Stimulated activated CD4-positive, alpha-beta T cell treated with anti-CD3 and anti-CD28 coated beads, TNF-alpha, amount 100 ng/mL, for 24 hours (primary cell): ENCODE results near the gene THY1.
"Not testable (repeated sequence)": the region's sequence is repeated elsewhere in the genome, so short reads cannot be mapped to it uniquely, and the experiment has no call there.

Experiments used
- DNase-seq, 3 experiments: peaks; one replicate each; pipeline ENCODE4 v3.0.0-alpha.2; 2020; ENCODE audit warnings: low read depth in 3 of 3

THY1 gene

DNA sequence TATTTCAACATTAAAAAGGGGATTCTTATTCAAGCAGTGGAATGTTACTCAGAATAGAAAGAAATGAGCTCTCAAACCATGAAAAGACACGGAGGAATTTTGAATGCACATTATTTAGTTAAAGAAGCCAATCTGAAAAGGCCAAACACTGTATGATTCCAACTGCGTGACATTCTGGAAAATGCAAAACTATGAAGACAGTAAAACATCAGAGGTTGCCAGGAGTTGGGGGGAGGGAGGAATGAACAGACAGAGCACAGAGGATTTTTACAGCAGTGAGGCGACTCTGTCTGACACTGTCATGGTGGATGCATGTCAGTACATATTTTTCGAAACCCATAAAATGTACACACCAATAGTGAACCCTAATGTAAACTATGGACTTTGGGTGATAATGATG is 22.9 kb upstream of the THY1 start:
- DNase-seq, result no peak

DNA sequence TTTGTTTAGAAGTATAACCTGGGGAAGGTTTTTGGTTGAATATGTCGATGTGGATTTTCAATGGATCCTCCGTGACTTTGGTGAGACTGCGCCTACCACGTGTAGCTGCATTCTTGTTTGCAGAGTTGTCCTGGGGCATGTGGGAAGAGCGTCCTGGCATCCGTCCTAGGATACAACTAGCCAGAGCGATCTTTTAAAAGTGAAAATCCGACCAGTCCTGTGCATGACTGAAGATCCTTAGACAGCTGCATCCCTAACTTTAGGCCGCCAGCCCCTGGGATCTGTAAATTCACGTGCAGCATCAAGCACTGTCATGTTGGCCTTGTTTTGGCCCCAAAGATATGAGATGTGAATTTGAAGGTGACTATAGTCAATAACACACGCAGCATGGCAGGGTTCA is 22.4 kb upstream of the THY1 start:
- DNase-seq, result no peak

DNA sequence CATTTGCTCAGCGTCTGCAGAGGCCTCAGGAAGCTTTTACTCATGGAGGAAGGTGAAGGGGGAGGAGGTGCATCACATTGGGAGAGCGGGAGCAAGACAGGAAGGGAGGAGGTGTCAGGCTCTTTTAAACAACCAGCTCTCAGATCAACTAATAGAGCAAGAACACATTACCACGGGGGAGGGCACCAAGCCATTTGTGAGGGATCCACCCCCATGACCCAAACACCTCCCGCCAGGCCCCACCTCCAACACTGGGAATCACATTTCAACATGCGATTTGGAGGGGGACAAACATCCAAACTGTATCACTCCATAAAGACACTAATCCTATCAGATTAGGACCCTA is 18.9 kb upstream of the THY1 start:
- DNase-seq, result no peak

GRCh38 chr11:119438599-119438998 is 15.6 kb upstream of the THY1 start:
- DNase-seq, result no peak

- DNase-seq, result not testable (repeated sequence)
Observed at GRCh38 chr11:119437521-119437920, 14.5 kb upstream of the THY1 start.

DNA sequence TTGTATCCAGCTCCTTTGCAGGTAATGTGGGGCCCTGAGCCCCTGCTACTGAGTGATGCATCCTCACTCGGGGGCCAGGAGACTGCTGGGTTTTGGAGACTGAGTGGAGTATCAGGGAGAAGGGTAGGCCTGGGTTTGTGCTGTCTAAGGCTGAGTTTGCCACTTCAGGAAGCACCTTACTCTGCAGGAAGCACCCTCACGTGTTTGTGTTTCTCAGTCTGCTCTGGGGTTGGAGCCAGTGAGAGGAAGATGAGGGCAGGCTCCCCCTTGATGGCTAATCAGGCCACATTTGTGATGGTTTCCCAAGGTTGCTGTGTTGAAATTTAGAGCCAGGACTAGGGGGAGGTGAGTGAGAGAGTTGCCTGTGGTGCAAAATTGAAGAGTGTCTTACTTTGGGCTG is 13.7 kb upstream of the THY1 start:
- DNase-seq, result no peak

DNA sequence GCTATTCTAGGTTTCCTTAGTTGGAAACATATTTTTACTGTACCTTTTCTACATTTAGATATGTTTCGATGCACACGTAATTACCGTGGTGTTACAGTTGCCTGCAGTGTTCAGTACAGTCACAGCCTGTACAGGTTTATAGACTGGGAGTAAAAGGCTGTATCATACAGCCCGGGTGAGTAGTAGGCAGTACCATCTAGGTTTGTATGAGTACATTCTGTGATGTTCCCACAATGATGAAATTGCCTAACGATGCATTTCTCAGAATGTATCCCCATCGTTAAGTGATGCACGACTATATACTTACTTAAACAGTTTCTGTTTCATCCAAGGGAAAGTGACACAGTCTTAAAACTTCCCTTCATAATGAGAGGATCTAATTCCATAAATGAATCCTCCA is 13.1 kb upstream of the THY1 start:
- no peak for DNase-seq

- no peak for DNase-seq
Observed at GRCh38 chr11:119434591-119435330, 11.8 kb upstream of the THY1 start.

- no peak for DNase-seq
Observed at GRCh38 chr11:119433358-119433725, 10.4 kb upstream of the THY1 start.

DNA sequence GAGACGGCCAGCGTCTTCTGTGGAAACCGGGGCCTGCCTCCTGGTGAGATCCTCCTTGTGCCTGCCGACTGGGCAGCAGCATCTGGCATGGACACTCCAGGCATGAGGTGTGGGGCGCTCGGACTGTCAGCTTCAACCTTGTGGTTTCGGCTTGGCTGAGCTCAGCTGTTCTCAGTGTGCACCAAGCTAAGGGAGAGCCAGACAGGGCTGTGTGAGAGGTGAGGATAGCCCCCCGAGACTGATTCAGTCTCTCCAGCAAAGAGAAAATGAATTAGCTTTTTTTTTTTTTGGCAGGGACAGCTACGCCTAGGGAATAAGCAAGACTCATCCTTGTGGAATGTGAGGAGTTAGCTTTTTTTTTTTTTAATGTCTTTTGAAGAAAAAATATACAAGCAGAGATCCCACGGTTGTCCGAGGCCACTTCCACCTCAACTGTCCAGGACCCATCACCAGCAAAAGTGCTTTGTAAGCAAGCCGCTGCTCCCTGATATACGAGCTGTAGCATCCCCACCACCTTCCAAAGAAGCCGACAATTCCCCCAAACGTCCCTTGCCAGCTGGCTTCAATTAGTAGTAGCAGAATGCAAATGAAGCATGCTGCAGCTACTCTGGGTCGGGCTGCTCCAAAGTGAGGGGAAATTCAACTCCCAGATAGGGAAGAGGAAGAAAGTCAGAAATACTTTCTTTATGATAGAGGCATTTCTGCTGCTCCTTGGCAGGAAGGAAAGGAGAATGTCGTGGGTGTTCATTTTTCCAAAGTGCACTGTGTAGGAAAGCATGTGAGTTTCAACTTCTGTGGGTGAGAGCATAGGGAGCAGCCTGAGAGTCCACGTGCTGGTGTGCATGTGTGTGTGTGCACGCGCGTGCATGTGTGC is 9.7 kb upstream of the THY1 start:
- DNase-seq, result no peak

DNA sequence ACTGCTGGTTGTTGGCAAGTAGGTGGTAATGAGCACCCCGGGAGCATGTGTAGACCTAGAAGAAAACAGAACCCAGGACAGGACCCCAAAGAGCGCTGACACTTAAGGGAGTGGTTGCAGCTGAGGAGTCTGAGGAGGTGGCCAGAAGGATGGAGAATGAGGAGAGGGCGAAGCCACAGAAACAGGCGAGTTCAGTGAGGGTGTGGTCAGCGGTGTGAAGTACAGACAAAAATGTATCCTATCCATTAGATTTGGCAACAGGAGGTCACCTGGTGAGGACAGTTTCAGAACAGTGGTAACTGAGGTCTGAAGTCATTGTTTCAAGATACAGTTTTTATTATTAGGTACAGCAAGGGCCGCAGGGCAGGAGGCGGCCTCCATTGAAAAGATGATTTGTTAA is 8.6 kb upstream of the THY1 start:
- no peak for DNase-seq

DNA sequence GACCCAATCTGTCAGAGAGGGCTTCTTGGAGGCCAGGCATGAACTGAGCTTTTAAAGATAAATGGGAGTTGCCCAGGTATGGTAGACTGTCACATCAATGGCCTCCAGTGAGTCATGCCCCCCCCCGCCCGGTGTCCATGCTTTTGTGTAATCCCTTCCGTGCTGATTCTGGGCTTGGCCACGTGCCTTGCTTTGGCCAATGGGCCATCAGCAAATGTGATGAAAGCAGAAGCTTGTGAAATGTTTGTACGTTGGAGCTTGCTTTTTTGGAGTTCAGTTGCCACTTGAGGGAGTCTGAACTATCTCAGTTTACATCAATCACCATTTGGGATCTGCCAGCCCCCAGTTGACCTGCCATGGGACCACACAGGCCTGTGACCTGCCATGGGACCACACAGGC is 4.3 kb upstream of the THY1 start:
- no peak for DNase-seq

DNA sequence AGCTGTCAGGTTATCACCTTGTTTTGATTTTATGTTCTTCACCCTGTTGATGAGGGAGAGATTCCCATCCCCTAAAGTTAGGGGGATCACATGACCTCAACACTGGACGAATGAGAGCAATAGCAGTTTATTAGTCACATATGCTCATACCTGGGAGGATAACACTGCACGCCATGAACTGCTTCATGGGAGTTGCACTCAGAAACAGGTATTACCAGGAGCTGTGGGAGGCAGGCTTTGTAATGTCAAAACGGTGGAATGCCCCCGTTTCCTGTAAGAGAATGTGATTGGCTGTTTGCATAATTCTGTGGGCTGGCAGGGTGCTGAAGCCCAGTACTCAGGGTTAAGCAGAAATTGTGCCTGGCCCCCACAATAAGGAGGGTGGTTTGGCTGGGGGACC is 3.2 kb upstream of the THY1 start:
- DNase-seq, result no peak

DNA sequence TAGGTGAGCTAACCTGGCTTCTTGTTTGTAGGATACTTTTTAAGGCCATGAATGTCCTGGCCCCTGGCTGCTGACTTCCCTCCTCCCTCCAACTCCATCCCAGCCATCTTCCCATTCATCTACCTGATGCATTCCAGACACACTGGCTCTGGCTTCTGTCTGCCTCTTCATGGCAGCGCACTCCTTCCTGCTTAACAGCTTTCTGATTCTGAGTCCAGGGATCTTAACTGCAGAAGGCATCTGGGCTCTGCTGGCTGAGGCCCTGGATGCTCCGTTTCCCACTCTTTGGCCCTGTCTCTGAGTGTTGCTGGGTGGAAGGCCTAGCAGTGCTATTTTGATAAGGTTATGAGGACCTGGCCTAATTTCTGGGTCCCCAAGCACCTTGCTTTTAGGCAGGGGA is 1.8 kb upstream of the THY1 start:
- no peak for DNase-seq

DNA sequence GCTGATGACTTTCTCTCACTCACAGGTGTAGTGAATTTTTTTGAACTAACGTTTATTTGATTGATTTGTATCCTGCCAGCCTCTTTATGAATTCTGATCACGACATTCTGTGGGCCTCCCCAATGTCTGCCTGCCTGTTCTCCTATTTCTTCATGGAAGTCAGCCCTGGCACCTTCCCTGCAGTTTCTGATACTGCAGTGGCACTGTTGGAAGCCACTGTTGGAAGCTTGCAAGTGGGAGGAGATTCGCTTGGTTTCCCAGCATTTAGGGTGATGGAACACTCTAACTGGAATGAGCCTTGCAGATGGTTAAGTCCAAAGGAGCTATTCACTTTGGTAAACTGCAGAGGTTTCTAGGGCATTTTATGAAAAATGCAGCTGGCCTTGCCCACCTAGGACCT is 1.3 kb upstream of the THY1 start:
- no peak for DNase-seq

GRCh38 chr11:119423509-119424254 is 710 bp upstream of the THY1 start:
- DNase-seq, result no peak

- DNase-seq, result no peak
Observed at GRCh38 chr11:119421941-119422808, 797 bp downstream of the THY1 start.

DNA sequence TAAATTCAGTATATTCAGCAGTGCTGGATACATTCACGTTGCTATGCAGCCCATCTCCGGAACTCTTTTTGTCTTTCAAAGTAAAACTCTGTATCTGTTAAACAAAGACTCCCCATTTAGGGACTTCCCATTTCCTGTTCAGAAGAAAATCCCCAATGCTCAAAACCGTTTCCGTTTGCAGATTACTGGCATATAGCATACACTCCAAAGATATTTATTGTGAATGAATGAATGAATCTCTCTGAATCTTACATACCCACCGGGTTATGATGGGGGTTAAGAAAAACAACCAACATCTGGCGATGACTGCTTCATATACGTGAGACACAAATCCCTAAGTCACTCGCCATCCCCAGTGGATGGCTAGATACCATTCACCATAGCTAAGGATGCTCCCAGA is 1.6 kb downstream of the THY1 start:
- no peak for DNase-seq

DNA sequence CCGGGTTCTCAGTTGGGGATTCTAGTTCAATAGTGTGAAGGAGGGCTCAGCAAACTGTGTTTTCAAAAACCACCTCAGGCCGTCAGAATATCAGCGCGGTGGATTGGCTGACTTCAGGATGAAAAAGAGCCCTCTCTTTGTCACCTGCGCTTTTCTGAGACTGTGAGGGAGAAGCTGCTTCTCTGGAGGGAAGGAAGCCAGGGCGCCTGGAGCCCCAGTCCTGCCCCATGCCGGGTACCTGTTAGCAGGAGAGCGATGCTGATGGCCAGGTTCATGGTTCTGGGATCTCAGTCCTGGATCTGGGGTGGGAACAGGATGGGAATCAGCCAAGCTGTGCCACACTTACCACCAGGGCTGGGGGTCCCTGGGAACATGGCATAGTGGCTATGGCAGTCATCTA is 2.3 kb downstream of the THY1 start:
- no peak for DNase-seq

- DNase-seq, result no peak
Observed at GRCh38 chr11:119419834-119420492, 3.0 kb downstream of the THY1 start.

GRCh38 chr11:119419246-119419645 is 3.7 kb downstream of the THY1 start:
- no peak for DNase-seq
